Activated CD8-positive, alpha-beta T cell treated with anti-CD3 and anti-CD28 coated beads for 36 hours (primary cell): Measurements from ENCODE around the gene SMC1A. TPM values are rescaled to one million over a fixed set of nuclear protein-coding genes. Genes with fewer than 3 reads are reported as not detected.
"Not testable (repeated sequence)": the region's sequence is repeated elsewhere in the genome, so short reads cannot be mapped to it uniquely, and the experiment has no call there.

ENCODE experiments used
- ATAC-seq: fragments of 200-7000 bp; cut with Tn5 transposase; one replicate; pipeline ENCODE4 v1.10.0; 2021; ENCODE audit warnings: mild to moderate bottlenecking, moderate library complexity
- CTCF ChIA-PET: fragments of 350-600 bp; sonication (Branson Sonifier 250); formaldehyde crosslinking; loops from one replicate; lab custom pipeline; 2021; ENCODE audit warnings: antibody characterized with exemption; lab: Charles Lee
- POLR2A ChIA-PET: fragments of 350-600 bp; sonication (Branson Sonifier 250); formaldehyde crosslinking; loops from one replicate; lab custom pipeline; 2021; ENCODE audit warnings: antibody characterized with exemption; lab: Charles Lee
- DNase-seq: peaks from one replicate; pipeline ENCODE4 v3.0.0-alpha.2; 2020
- H3K27ac Mint-ChIP-seq: one replicate; pipeline ENCODE4 v1.8.0; 2021; ENCODE audit warnings: mild to moderate bottlenecking, mixed read lengths
- H3K27me3 Mint-ChIP-seq: one replicate; pipeline ENCODE4 v1.8.0; 2021; ENCODE audit warnings: mixed read lengths
- H3K36me3 Mint-ChIP-seq: one replicate; pipeline ENCODE4 v1.8.0; 2021; ENCODE audit warnings: low read depth, mixed read lengths
- H3K4me1 Mint-ChIP-seq: one replicate; pipeline ENCODE4 v1.8.0; 2021; ENCODE audit warnings: low read depth, mixed read lengths
- H3K4me3 Mint-ChIP-seq: one replicate; pipeline ENCODE4 v1.8.0; 2021; ENCODE audit warnings: mild to moderate bottlenecking, moderate library complexity, mixed read lengths
- H3K9me3 Mint-ChIP-seq: one replicate; pipeline ENCODE4 v1.8.0; 2021; ENCODE audit warnings: mixed read lengths
- CTCF ChIP-seq: fragments of 200-600 bp; IDR thresholded peaks from one replicate; pipeline ENCODE4 v1.8.0; 2022; ENCODE audit warnings: antibody characterized with exemption, mild to moderate bottlenecking
- intact Hi-C: fragments of 100-400 bp; cut with micrococcal nuclease; formaldehyde crosslinking; loops from one replicate; pipeline ENCODE4 v1.10.0; 2022
- total RNA-seq, 2 experiments: library from RNA; stranded (reverse); gene quantifications; one replicate each; pipeline ENCODE4 v1.2.3, GENCODE V29; 2021

Gene SMC1A
- 100 to 1,000 TPM; 151 to 154 TPM for total RNA-seq

DNA sequence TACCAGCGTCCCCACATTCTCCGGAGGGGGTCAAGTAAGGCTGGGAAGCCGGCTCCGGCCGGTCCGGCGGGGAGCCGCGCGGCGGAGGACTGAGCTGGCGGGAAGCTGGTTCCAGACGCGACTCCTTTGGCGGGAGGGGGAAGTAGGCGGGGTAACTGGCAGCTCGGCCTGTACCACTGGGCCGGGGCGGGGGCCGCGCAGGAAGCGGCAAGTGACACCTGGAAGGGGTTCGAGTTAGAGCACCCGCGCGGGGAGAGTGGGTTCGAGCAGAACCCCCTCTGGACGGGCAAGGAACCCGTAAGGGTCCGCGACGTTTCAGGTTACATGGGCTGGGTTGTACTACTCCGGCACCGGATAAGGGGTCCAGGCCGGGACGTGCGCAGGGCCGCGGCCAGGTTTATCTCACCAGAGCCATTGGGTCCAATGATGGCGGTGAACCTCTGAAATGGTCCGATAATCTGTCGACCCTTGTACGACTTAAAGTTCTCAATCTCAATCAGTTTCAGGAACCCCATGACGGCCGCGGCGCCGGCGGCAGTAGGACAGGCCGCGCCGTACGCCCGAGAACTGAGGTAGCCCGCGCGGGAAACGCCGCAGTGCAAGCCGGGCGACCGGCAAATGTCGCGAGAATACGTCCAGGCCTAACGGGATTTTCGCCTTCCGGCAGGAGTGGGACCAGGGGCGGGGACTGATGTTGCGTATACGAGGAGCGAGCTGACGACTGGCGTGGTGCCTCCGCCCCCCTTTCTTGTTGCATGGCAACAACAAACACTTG is at the start of gene SMC1A:
TSS of gene SMC1A (minus strand) at position 569 of the 775 bp plus-strand sequence. CDS start at position 515, 54 bp downstream.
- peak within 1 kb of the TSS; percentile 96 for H3K27ac Mint-ChIP-seq
- TF ChIP-seq CTCF = no peak
- peaks cover 25% of the 10 kb centered on the region for H3K36me3 Mint-ChIP-seq
- DNase-seq (peak; percentile 96), ATAC-seq (peak; percentile 94)
- peak within 1 kb of the TSS; percentile 94 for H3K4me3 Mint-ChIP-seq
- ChIA-PET POLR2A (interaction anchor here (0.6 to 1.9 kb wide), 11 partner anchors 8 to 197 kb away, joined by 3 to 9 read pairs (median 3); no protein-coding TSS in a partner anchor), CTCF (interaction anchor here (1.3 to 5.1 kb wide), 5 partner anchors 11 to 109 kb away, joined by 5 to 27 read pairs (median 8); no protein-coding TSS in a partner anchor)
- H3K4me1 Mint-ChIP-seq = peaks cover 23% of the 10 kb centered on the region
- intact Hi-C loops = no loop called here
- H3K27me3 Mint-ChIP-seq = no peaks in the 10 kb centered on the region
- no peaks in the 10 kb centered on the region for H3K9me3 Mint-ChIP-seq

DNA sequence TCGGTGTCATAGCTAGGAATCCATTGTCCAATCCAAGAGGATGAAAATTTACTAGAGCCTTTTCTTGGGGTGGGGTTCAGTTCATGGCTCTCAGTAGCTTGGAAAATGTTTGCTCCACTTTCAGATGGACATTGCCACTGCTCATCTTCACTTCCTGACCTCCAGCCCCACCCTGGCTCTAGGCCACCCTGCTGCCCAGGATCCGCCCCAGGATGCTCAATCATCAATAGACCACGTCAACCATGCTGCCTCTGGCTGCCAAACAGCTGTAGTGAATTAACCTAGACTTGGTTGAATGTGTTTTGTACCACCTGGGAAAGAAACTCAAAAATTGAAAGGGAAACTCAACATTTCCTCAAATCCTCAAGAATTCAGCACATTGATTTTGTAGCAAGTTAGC is 48.9 kb upstream of the SMC1A start:
- H3K9me3 Mint-ChIP-seq = no peaks in the 10 kb centered on the region
- intact Hi-C loops = no loop called here
- H3K27ac Mint-ChIP-seq = no peak overlapping the region
- no peak overlapping the region for H3K4me3 Mint-ChIP-seq
- no peak for ATAC-seq
- H3K36me3 Mint-ChIP-seq = no peaks in the 10 kb centered on the region
- DNase-seq = no peak
- no peak for TF ChIP-seq CTCF
- H3K4me1 Mint-ChIP-seq = no peaks in the 10 kb centered on the region
- ChIA-PET POLR2A (no interaction called here), CTCF (interaction anchor here (0.7 kb wide), 1 partner anchor 25 kb away, joined by 4 read pairs; no protein-coding TSS in a partner anchor)
- peaks cover 5% of the 10 kb centered on the region for H3K27me3 Mint-ChIP-seq

- H3K9me3 Mint-ChIP-seq, intact Hi-C loops, POLR2A ChIA-PET, CTCF ChIA-PET, H3K4me3 Mint-ChIP-seq, H3K27me3 Mint-ChIP-seq, H3K4me1 Mint-ChIP-seq, DNase-seq, ATAC-seq, H3K36me3 Mint-ChIP-seq, H3K27ac Mint-ChIP-seq: not testable (repeated sequence)
Observed at GRCh38 chrX:53468659-53469058, 46.2 kb upstream of the SMC1A start.

DNA sequence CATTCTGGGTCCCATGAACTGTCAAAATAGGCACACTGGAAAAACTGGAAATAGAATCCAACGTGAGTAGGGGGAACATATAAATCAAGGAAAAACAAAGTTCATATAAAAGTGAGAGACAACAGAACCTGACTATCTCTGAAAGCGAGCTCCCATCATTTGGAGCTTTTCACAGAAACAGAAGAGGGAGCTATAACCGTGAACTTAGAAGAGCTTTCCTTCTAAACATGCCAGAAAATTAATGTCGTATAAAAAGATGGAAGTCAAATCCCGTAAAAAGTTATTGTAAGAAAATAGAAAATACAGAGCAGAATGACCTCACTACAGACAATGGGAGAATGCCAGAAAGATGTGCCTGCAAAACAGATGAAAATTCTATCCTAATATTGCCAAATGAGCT is 35.6 kb upstream of the SMC1A start:
- no peak overlapping the region for H3K27ac Mint-ChIP-seq
- no peaks in the 10 kb centered on the region for H3K4me1 Mint-ChIP-seq
- TF ChIP-seq CTCF = no peak
- no peak for ATAC-seq
- ChIA-PET CTCF (interaction anchor here (0.6 to 2.2 kb wide), 3 partner anchors 11 to 141 kb away, joined by 3 to 8 read pairs (median 7); no protein-coding TSS in a partner anchor), POLR2A (interaction anchor here (0.6 kb wide), 1 partner anchor 754 kb away, joined by 4 read pairs; no protein-coding TSS in a partner anchor)
- intact Hi-C loops = no loop called here
- H3K36me3 Mint-ChIP-seq = no peaks in the 10 kb centered on the region
- H3K27me3 Mint-ChIP-seq = peaks cover 3% of the 10 kb centered on the region
- no peaks in the 10 kb centered on the region for H3K9me3 Mint-ChIP-seq
- H3K4me3 Mint-ChIP-seq = no peak overlapping the region
- no peak for DNase-seq

- no peaks in the 10 kb centered on the region for H3K36me3 Mint-ChIP-seq
- H3K4me1 Mint-ChIP-seq = no peaks in the 10 kb centered on the region
- ATAC-seq = no peak
- no peak overlapping the region for H3K27ac Mint-ChIP-seq
- H3K9me3 Mint-ChIP-seq = no peaks in the 10 kb centered on the region
- no peak overlapping the region for H3K4me3 Mint-ChIP-seq
- H3K27me3 Mint-ChIP-seq = peaks cover 3% of the 10 kb centered on the region
- no peak for DNase-seq
- ChIA-PET POLR2A (no interaction called here), CTCF (interaction anchor here (1.2 kb wide), 1 partner anchor 143 kb away, joined by 4 read pairs; no protein-coding TSS in a partner anchor)
- intact Hi-C loops = no loop called here
- no peak for TF ChIP-seq CTCF
Observed at GRCh38 chrX:53456254-53456653, 33.8 kb upstream of the SMC1A start.
